Adrenal gland (tissue), 12 donors: ENCODE data around the gene AWAT2. TPM values are rescaled to one million over a fixed set of nuclear protein-coding genes. Genes with fewer than 3 reads are reported as not detected.

Experiments used
- DNase-seq, 7 donors: peaks; one replicate each; pipeline ENCODE4 v3.0.0-alpha.2; 2019 to 2020
- H3K27ac ChIP-seq, 5 donors: fragments of 200-600 bp; sonication (generic) in 4 of 5; 1 replicate in 3 of 5; 2 replicates in 2 of 5; pipeline versions ENCODE4 v1.5.1 to v1.8.0; 2016 to 2020; ENCODE audit warnings: mild to moderate bottlenecking in 1 of 5
- H3K27me3 ChIP-seq: fragments of 200-600 bp; 2 replicates; pipeline ENCODE4 v1.8.0; 2021
- H3K36me3 ChIP-seq, 2 donors: fragments of 200-600 bp; replicated peaks in 1 of 2; 1 replicate in 1 of 2; 2 replicates in 1 of 2; pipeline versions ENCODE4 v1.5.1 to v1.8.0; 2018 to 2022
- H3K4me1 ChIP-seq, 2 donors: fragments of 200-600 bp; replicated peaks in 1 of 2; 1 replicate in 1 of 2; 2 replicates in 1 of 2; pipeline versions ENCODE4 v1.5.1 to v1.8.0; 2018 to 2021
- H3K4me3 ChIP-seq, 4 donors: fragments of 200-600 bp; sonication (generic) in 3 of 4; one replicate each; pipeline ENCODE4 v1.5.1; 2016 to 2018
- H3K9me3 ChIP-seq, 3 donors: fragments of 200-600 bp; sonication (generic) in 1 of 3; replicated peaks in 1 of 3; 1 replicate in 2 of 3; 2 replicates in 1 of 3; pipeline versions ENCODE4 v1.5.1 to v1.8.0; 2016 to 2021
- POLR2A ChIP-seq, 2 donors: fragments of 450-650 bp; IDR thresholded peaks; one replicate each; pipeline ENCODE4 v1.6.1; 2017; ENCODE audit warnings: antibody characterized with exemption in 2 of 2, mild to moderate bottlenecking in 2 of 2, moderate library complexity in 1 of 2
- WGBS, 4 donors: extraction: QIAGEN DNeasy Blood & Tissue Kit in 2 of 4; methylation state at CpG; one replicate each; pipeline versions ENCODE4 v1.1.5 to v1.1.7; 2013 to 2017; 5-methylcytosine and 5-hydroxymethylcytosine counted together
- intact Hi-C, 2 donors: fragments of 100-400 bp; cut with DNase I; formaldehyde crosslinking; loops; one replicate each; pipeline versions ENCODE4 v1.14.1 to v1.15.0; 2022 to 2023
- microRNA-seq, 3 donors: library from miRNA; unstranded; fragments of <30 nt; microRNA quantifications; one replicate each; pipeline ENCODE4, GENCODE V29; 2017 to 2020
- polyA plus RNA-seq, 3 donors: library from polyadenylated mRNA; stranded (reverse); fragments of 200-250 nt in 2 of 3; fragments of 350-450 nt in 1 of 3; fragmentation: Illumina TruSeq in 1 of 3; extraction: RNeasy Lipid Tissue Mini Kit (QIAGEN cat#74804) in 1 of 3; gene quantifications; one replicate each; pipeline ENCODE4 v1.2.3, GENCODE V29; 2013 to 2014
- small RNA-seq, 2 donors: library from RNA; depleted of rRNA; stranded (forward); fragments of <200 nt; gene quantifications; one replicate each; pipeline ENCODE3, GENCODE V24; 2016
- total RNA-seq, 9 donors: library from RNA; depleted of rRNA in 4 of 9; stranded (reverse); fragments of >200 nt in 4 of 9; fragments of 120-200 nt in 1 of 9; fragmentation: NEBNext Ultra II Directional in 1 of 9; extraction: Animal tissue kit (Norgen Biotek cat#: 25700) in 1 of 9; gene quantifications; one replicate each; pipeline versions ENCODE4 v1.1.0 to v1.2.4, GENCODE V29; 2013 to 2023
- TF ChIP-seq, protein P1 (sequence below), 6 experiments: fragments of 450-650 bp in 4 of 6; fragments of 200-600 bp in 2 of 6; sonication (generic) in 1 of 6; IDR thresholded peaks; 1 replicate in 5 of 6; 2 replicates in 1 of 6; pipeline versions ENCODE4 v1.5.1 to v1.8.0; 2016 to 2021; ENCODE audit warnings: antibody characterized with exemption in 6 of 6, mild to moderate bottlenecking in 2 of 6, moderate library complexity in 1 of 6
- donor health status: healthy with polysubstance abuse.
- donor health status: Bipolar disorder and iron deficiency.
- donor health status: DM: yes; HTN: yes; CAD: no.
- donor health status: DM: no; HTN: no; CAD: no.
- donor health status: DM: no; HTN: no; CAD: no.
- donor health status: DM: yes; HTN: yes; CAD: no.

Gene AWAT2
- total and polyA plus RNA-seq, 12 donors: not detected

DNA sequence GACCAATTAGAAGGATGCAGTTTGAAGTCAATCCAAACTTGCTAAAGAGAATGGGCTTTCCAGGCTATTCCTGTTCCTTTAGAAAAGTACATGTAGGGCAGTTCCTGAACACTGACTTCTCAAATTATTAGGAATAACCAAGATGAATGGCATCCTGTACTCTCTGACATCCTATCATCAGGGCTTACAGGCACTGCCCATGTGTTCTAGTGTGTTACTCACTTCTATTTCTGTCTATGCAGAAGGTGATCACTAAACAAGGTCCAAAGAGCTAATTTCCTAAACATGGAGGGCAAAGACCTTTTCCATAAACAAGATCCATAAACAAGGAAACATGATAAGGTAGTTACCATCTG, 53.6 kb downstream of the AWAT2 start:
- Histone ChIP-seq H3K36me3 (no peaks in the 10 kb centered on the region), H3K4me3 (no peak overlapping the region), H3K4me1 (no peaks in the 10 kb centered on the region), H3K9me3 (no peaks in the 10 kb centered on the region), H3K27me3 (no peaks in the 10 kb centered on the region), H3K27ac (no peak overlapping the region)
- no peak for DNase-seq
- TF ChIP-seq POLR2A (IDR thresholded peaks at IDR 0.05): no peak
- TF ChIP-seq, protein P1, sequence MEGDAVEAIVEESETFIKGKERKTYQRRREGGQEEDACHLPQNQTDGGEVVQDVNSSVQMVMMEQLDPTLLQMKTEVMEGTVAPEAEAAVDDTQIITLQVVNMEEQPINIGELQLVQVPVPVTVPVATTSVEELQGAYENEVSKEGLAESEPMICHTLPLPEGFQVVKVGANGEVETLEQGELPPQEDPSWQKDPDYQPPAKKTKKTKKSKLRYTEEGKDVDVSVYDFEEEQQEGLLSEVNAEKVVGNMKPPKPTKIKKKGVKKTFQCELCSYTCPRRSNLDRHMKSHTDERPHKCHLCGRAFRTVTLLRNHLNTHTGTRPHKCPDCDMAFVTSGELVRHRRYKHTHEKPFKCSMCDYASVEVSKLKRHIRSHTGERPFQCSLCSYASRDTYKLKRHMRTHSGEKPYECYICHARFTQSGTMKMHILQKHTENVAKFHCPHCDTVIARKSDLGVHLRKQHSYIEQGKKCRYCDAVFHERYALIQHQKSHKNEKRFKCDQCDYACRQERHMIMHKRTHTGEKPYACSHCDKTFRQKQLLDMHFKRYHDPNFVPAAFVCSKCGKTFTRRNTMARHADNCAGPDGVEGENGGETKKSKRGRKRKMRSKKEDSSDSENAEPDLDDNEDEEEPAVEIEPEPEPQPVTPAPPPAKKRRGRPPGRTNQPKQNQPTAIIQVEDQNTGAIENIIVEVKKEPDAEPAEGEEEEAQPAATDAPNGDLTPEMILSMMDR (IDR thresholded peaks at IDR 0.05): no peak
- intact Hi-C loops: no loop called here

DNA sequence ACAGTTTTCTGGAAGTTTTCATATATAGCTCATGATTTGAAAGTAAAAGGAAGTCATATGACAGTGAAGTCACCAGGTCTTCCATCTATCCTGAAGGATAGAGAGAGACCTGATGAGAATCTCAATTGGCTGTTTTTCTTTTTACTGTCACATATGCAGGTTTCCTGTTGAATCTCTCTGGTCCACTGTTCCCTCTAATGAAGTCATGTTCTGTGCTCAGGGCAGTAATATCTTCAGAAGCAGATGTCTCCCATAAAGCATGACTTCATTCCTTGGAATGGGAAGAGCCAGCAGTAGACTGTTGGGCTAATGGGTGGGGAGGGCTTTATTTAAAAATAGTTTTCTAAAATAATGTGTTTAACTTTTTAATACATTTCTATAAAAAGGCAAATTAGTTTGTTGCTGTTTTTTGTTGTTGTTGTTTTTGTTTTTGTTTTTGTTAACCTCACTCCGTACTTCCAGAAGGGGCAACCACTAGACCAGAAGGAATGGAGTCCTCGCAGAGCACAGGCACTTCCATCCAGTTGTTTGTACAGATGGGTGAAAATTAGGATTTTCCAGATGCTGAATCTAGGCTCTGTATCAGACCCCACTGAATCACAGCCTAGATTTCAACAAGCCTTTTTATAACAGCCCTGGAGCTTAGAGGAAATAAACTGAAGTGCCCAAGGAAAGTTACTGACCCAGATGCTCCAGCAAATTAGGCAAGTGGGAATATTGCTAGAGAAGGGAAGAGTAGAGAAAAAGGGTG, 54.2 kb downstream of the AWAT2 start:
- H3K9me3 ChIP-seq: no peaks in the 10 kb centered on the region
- H3K4me3 ChIP-seq: no peak overlapping the region
- H3K27me3 ChIP-seq: no peaks in the 10 kb centered on the region
- no peaks in the 10 kb centered on the region for H3K36me3 ChIP-seq
- H3K4me1 ChIP-seq: no peaks in the 10 kb centered on the region
- intact Hi-C loops: no loop called here
- TF ChIP-seq, protein P1 (IDR thresholded peaks at IDR 0.05): no peak
- no peak for TF ChIP-seq POLR2A (IDR thresholded peaks at IDR 0.05)
- WGBS, 4 donors: 63 to 98% (median 82%) methylated on average over 2 of the region's 2 CpGs
- no peak overlapping the region for H3K27ac ChIP-seq
- no peak for DNase-seq

DNA sequence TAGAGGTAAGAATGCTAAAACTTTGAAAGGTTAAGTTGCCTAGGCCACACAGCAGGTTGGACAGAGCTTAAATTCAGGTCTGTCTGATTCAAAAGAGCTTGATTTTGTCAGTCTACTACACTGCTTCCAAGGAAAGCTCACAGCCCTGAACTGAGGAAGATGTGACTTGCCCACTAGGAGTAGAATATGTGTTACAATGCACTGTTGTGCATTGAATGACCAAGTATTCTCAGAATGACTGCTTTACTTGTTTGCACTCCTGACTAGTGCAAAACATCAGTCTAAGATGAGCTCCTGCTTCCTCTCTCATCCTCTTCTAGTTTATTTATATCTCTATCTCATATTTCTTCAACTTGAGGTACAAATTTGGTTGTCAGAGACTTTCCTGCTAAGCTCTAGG, 56.2 kb downstream of the AWAT2 start:
- intact Hi-C loops: no loop called here

DNA sequence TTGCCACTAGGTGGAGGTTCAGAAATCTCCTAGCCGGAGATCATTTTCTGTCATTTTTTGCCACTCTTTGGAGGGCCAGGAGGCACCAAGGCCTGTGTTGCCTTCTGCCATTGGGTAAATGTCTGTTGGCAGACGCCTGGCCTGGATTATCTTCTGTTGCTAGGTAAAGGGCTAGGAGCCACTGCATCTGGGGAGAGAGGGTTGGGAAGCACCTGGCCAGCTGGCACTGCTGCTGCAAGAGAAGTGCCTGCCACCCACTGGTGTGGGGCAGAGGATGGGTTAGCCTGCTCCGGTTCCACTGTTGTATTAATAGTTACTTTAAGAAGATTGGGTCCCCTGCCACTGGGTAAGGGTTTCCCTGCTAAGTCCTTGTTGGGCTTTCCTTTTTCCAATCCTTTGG, 58.1 kb downstream of the AWAT2 start:
- no peaks in the 10 kb centered on the region for H3K4me1 ChIP-seq
- H3K27me3 ChIP-seq: no peaks in the 10 kb centered on the region
- H3K27ac ChIP-seq: no peak overlapping the region
- no peaks in the 10 kb centered on the region for H3K36me3 ChIP-seq
- no peak for TF ChIP-seq POLR2A (IDR thresholded peaks at IDR 0.05)
- TF ChIP-seq, protein P1 (IDR thresholded peaks at IDR 0.05): no peak
- 77 to 86% (median 82%) methylated on average over 2 to 3 of the region's 3 CpGs for WGBS, 4 donors
- no peaks in the 10 kb centered on the region for H3K9me3 ChIP-seq
- H3K4me3 ChIP-seq: no peak overlapping the region
- DNase-seq: peak in 1 of 7 donors; percentile 56
- intact Hi-C loops: no loop called here

More for the DNA sequence above, 56.2 kb downstream of the AWAT2 start:
- TF ChIP-seq POLR2A (IDR thresholded peaks at IDR 0.05): no peak
- TF ChIP-seq, protein P1 (IDR thresholded peaks at IDR 0.05): no peak
- DNase-seq: no peak
- H3K27ac ChIP-seq: no peak overlapping the region
- H3K9me3 ChIP-seq: no peaks in the 10 kb centered on the region
- H3K4me3 ChIP-seq: no peak overlapping the region
- no peaks in the 10 kb centered on the region for H3K4me1 ChIP-seq
- no peaks in the 10 kb centered on the region for H3K36me3 ChIP-seq
- no peaks in the 10 kb centered on the region for H3K27me3 ChIP-seq

Small RNA genes within 50 kb of the gene (microRNA-seq; reads per million reads assigned to microRNA genes)
- 15.4 to 23.3 (median 22.8) reads per million in 3 donors for gene MIR676

Small RNA genes within 50 kb of the gene (small RNA-seq; reads per million reads assigned to genes)
- 1.7 to 1.9 reads per million in 2 donors for gene MIR676

Other genes starting within 250 kb of the AWAT2 start
- not detected for gene OTUD6A, start 12.5 kb upstream of the AWAT2 start, total RNA-seq
- not detected for gene OTUD6A, start 12.5 kb upstream of the AWAT2 start, polyA plus RNA-seq
- 10 to 100 TPM; 28.1 to 82.3 (median 68.5) TPM for gene IGBP1, start 83.5 kb upstream of the AWAT2 start, total RNA-seq
- gene IGBP1, start 83.5 kb upstream of the AWAT2 start, polyA plus RNA-seq: 10 to 100 TPM; 41.5 to 47.3 (median 44.6) TPM
- not detected for gene DGAT2L6, start 127.5 kb upstream of the AWAT2 start, total RNA-seq
- gene DGAT2L6, start 127.5 kb upstream of the AWAT2 start, polyA plus RNA-seq: not detected
- gene AWAT1, start 184.7 kb upstream of the AWAT2 start, total RNA-seq: not detected
- not detected for gene AWAT1, start 184.7 kb upstream of the AWAT2 start, polyA plus RNA-seq
- under 1 TPM in 6 of 9 donors, not detected in 3; 0.11 to 0.37 (median 0.23) TPM for gene P2RY4, start 210.3 kb upstream of the AWAT2 start, total RNA-seq
- under 1 TPM in 1 of 3 donors, not detected in 2; 0.03 TPM for gene P2RY4, start 210.3 kb upstream of the AWAT2 start, polyA plus RNA-seq
- not detected for gene ARR3, start 218.4 kb upstream of the AWAT2 start, total RNA-seq
- not detected for gene ARR3, start 218.4 kb upstream of the AWAT2 start, polyA plus RNA-seq
- gene RAB41, start 232.2 kb upstream of the AWAT2 start, total RNA-seq: not detected
- not detected for gene RAB41, start 232.2 kb upstream of the AWAT2 start, polyA plus RNA-seq
- 10 to 100 TPM; 24.4 to 57.5 (median 42.0) TPM for gene PDZD11, start 240.0 kb upstream of the AWAT2 start, total RNA-seq
- 10 to 100 TPM; 70.4 to 97.7 (median 83.2) TPM for gene PDZD11, start 240.0 kb upstream of the AWAT2 start, polyA plus RNA-seq
- 1 to 10 TPM in 1 of 9 donors, under 1 TPM in 8; 0.28 to 6.6 (median 0.47) TPM for gene KIF4A, start 240.2 kb upstream of the AWAT2 start, total RNA-seq
- gene KIF4A, start 240.2 kb upstream of the AWAT2 start, polyA plus RNA-seq: under 1 TPM; 0.08 to 0.59 (median 0.10) TPM